ENCODE data around the gene SELENOO.

SELENOO gene

GRCh38 chr22:50249341-50250248 lies 48.8 kb downstream of the SELENOO start:
- TF ChIP-seq CTCF (IDR thresholded peaks at IDR 0.05; ENCODE audit: control extremely low read depth, extremely low read depth, low read depth, missing control alignments), result no peak
- ChIA-PET POLR2A (no interaction called here), CTCF (interaction anchor here (1.9 to 3.4 kb wide), 3 partner anchors 8 to 78 kb away, joined by 11 to 15 read pairs (median 14); no protein-coding TSS in a partner anchor)
- no peak for DNase-seq (ENCODE audit: extremely low spot score)

- no peak for DNase-seq (ENCODE audit: extremely low spot score)
- TF ChIP-seq CTCF (IDR thresholded peaks at IDR 0.05; ENCODE audit: control extremely low read depth, extremely low read depth, low read depth, missing control alignments), result no peak
- CTCF ChIA-PET, result interaction anchor here (1.1 to 6.3 kb wide), 6 partner anchors 9 to 91 kb away, joined by 3 to 64 read pairs (median 13); partner anchors contain the start of gene MAPK12
- POLR2A ChIA-PET, result interaction anchor here (0.6 kb wide), 1 partner anchor 420 kb away, joined by 3 read pairs; no protein-coding TSS in a partner anchor
Measured at GRCh38 chr22:50250249-50250554, 49.4 kb downstream of the SELENOO start.

GRCh38 chr22:50250555-50251476 lies 50.0 kb downstream of the SELENOO start, which contains the start of gene HDAC10:
Gene HDAC10, minus strand, starts transcription at chr22:50251265. Its CDS starts 233 bp downstream, at chr22:50251032.
- DNase-seq (ENCODE audit: extremely low spot score), result peak; percentile 93
- no peak for TF ChIP-seq CTCF (IDR thresholded peaks at IDR 0.05; ENCODE audit: control extremely low read depth, extremely low read depth, low read depth, missing control alignments)
- CTCF ChIA-PET, result interaction anchor here (0.8 to 6.3 kb wide), 16 partner anchors 9 to 371 kb away, joined by 3 to 64 read pairs (median 4); partner anchors contain the start of genes MAPK12 and SCO2
- POLR2A ChIA-PET, result interaction anchor here (0.6 kb wide), 1 partner anchor 421 kb away, joined by 3 read pairs; no protein-coding TSS in a partner anchor

- ChIA-PET POLR2A (interaction anchor here (0.6 kb wide), 1 partner anchor 16 kb away, joined by 4 read pairs; no protein-coding TSS in a partner anchor), CTCF (interaction anchor here (0.6 to 6.3 kb wide), 20 partner anchors 10 to 370 kb away, joined by 3 to 64 read pairs (median 4); partner anchors contain the start of genes MAPK12 and SCO2)
- no peak for DNase-seq (ENCODE audit: extremely low spot score)
- no peak for TF ChIP-seq CTCF (IDR thresholded peaks at IDR 0.05; ENCODE audit: control extremely low read depth, extremely low read depth, low read depth, missing control alignments)
Measured at GRCh38 chr22:50251477-50252081, 50.8 kb downstream of the SELENOO start.

GRCh38 chr22:50252082-50253045 lies 51.6 kb downstream of the SELENOO start:
- ChIA-PET CTCF (interaction anchor here (0.6 to 6.3 kb wide), 24 partner anchors 10 to 369 kb away, joined by 3 to 64 read pairs (median 4); partner anchors contain the start of genes LMF2, MAPK12, NCAPH2 and SCO2), POLR2A (interaction anchor here (0.6 kb wide), 1 partner anchor 15 kb away, joined by 4 read pairs; no protein-coding TSS in a partner anchor)
- DNase-seq (ENCODE audit: extremely low spot score), result peak; percentile 74
- TF ChIP-seq CTCF (IDR thresholded peaks at IDR 0.05; ENCODE audit: control extremely low read depth, extremely low read depth, low read depth, missing control alignments), result peak; percentile 86
